HCEC 1CT (cell line): ENCODE results near the gene MOB3B.
A peak's percentile ranks its signal among the peaks of the same experiment; 100 is the strongest.

Source experiments
- DNase-seq: peaks from one replicate; pipeline ENCODE4 v3.0.0-alpha.2; 2017

MOB3B gene

DNA sequence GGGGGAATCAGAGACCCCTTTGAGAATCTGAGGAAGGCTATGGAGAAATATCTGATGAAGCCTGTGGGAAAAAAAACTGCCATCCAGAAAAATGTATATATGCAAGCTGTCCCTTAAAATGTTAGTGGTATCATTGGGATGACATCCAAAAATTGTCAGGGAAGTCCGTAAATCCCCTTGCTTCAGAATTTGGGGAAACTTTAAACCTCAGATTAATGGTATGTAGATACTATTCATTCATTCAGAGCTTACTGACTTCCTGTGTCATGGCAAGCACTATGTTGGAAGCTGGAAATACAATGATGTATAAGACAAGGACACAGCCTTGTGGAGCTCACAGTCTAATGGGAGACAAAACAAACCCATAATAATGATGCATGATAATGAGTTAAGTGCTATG lies 10.9 kb upstream of the MOB3B start:
- DNase-seq: peak; percentile 56

- peak; percentile 68 for DNase-seq
These were observed 10.1 kb upstream of the MOB3B start for GRCh38 chr9:27539479-27540441.

- no peak for DNase-seq
These were observed 9.0 kb upstream of the MOB3B start for GRCh38 chr9:27538647-27539046.

GRCh38 chr9:27537756-27538155 lies 8.1 kb upstream of the MOB3B start:
- no peak for DNase-seq

DNA sequence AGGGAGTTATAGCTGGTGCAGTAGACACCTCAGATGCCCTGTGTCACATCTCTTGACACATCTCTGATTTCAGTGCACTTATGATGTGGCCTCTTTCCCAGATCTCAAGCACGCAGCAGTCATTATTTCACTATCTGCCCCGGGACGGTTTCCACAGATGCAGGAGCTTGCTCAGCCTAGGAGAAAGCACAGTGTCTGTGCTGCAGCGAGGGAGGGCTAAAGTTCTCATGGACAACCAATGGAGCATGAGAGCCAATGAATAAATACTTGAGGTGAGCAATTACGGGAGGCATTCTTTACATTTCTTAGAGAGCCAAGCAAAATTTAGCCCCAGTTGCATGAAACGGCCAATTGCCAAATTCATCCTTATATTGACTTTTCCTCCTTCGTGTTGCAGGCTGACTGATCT lies 7.4 kb upstream of the MOB3B start:
- DNase-seq: no peak

GRCh38 chr9:27536168-27536567 lies 6.6 kb upstream of the MOB3B start:
- no peak for DNase-seq

DNA sequence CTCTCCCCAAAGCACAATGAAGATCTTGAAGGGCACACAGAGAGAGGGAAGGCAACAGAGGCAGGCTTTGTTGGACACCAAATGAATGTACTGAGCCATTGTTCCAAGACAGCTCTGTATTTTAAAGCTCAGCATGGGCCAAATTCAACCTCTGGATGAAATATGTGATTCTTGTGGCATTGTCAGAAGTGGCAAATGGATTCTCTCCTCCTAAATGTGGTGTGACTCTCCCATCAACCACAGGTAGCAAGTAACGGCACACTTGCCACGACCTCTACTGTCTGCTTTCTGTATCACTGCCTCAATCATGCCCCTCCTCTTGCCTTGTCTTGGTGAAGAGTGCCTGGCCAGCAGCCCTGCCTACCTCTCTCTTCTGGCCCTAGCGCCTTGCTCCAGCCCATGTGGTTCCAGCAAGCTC lies 6.1 kb upstream of the MOB3B start:
- DNase-seq: no peak

DNA sequence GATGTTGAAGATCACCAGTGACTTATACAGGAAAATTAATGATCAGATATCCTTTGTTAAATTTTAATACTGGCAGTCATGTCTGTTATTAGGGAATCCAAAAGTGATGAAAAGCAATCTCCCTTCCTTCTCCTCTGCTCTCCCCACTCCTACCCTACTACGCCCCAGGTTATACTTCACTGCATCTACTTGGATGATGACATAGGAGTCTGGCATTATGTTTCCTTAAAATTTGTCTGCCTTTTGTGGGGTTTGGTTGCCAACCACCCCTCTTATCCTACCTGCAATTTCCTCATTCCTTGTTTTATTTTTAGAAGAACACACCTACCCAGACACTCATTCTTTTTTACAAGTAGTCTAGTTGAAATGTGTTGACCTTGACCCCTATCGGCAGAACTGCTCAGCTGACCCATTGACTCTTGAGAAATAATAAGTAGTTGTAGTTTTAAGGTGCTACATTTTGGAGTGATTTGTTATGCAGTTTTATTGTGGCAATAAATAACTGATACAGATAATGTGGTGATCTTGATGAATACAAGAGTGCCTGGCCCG lies 5.1 kb upstream of the MOB3B start:
- DNase-seq: no peak

GRCh38 chr9:27534131-27534530 lies 4.5 kb upstream of the MOB3B start:
- DNase-seq: no peak

GRCh38 chr9:27533311-27533710 lies 3.7 kb upstream of the MOB3B start:
- no peak for DNase-seq

GRCh38 chr9:27532046-27532445 lies 2.4 kb upstream of the MOB3B start:
- no peak for DNase-seq

DNA sequence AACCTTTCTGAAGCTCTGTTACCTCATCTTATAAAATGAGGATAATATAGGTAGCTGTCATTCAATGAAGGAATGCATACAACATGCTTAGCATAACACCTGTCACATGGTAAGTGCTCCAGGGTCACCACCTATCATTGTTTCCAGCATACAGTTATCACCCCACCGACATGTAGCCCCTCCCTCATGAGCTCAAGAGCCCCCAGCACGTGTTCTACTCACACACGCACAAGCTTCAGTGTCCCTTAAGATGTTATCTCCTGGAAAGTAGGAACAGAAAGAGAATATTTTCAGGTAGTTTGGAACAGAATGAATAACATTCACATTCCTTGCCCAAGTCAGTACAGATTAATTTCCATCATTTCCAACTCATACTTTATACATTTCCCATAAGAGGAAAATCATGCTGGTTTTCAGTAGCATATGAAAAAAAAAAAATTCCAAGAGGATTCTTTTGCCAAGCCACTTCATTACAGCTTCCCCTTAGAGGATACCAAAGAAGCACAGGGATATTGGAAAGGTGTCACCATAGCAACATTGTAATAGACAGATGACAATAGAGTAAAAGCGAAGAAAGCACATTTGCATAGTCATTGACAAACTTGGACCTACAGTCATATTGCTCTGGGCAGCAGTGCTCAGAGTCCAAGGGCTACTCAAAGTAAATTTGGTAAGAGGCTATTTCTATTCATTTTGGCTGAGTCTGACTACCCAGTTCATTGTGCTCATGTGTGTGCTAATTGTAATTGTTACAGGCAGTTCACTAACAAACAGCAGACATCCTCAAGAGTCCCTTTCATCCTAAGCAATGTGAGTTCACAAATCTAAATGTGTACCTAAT lies 1.5 kb upstream of the MOB3B start:
- no peak for DNase-seq

GRCh38 chr9:27528886-27529315 lies 713 bp downstream of the MOB3B start:
- no peak for DNase-seq

DNA sequence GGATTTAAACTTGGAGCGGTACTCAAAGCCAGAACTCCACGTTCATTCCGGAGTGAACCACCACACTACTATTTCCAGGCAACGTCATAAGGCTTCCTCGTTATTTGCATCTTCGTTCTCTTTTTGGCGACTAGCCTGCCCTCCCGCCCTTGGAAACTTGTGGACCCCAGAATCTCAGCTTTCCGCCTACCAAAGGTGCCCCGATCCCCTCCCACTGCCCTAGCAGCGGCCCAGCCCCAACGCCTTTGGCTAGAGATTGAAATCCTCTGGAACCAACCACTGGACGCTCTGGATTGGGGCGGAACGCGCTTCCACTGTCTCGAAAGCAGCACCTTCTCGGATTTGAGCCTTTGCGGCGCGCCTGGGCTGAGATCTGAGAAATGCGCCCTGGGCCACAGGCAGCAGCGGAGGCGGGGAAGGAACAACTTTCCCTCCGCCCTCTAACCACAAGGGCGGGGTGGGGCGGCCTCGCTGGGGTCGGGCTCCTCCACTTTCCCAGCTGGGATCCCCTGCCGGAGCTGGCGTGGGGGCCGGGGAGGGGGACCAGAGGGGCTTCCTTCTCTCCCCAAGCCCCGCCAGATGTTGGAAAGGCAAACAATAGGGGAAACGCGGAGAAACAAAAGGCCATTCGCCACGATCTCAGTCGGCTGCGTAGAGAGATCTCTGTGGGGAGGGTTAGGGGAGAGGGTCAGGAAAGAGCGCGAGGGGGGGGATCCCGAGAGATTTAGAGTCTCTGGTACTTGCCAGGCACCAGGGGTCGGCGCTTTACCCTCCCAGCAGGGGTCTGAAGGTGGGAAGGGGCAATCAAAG lies 1.3 kb downstream of the MOB3B start:
- no peak for DNase-seq

DNA sequence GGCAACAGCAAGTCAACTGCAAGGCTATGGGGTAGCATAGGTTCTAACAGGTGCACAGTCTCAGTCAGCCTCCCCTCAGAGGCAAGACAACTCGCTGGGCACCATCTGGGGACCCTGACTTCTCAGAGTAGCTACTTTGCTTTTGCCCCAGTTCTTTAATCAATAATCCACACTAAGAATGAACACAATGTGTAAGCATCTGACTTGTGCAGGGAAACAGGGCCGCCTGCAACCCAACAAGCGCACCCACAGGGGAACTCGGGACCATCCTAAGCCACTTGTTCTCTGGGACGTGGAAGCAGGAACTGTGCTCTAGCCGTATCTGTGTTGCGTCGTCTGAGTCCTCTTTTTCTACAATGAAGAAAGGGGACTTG lies 1.9 kb downstream of the MOB3B start:
- DNase-seq: no peak

- DNase-seq: no peak
These were observed 5.4 kb downstream of the MOB3B start, which contains the start of gene IFNK for GRCh38 chr9:27524236-27524635. TSS of gene IFNK (plus strand) at chr9:27524290. CDS start at chr9:27524337, 47 bp downstream.

DNA sequence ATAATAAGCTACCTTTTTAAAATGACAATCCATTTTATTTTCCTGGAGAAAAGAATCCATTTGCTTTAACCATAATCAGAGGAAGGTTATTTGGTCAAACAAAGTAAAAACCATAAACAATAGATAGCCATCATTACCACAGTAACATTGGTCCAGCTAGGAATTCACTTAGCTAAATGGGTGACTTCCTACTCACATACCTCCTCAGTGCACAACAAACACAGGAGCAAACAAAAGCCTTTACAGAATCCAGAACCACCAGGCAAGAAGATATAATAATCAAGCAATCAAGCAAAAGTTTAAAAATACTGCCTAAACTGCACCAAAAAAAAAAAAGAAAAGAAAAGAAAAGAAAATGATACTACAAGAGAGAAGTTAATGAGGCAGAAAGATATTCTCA lies 6.5 kb downstream of the MOB3B start:
- no peak for DNase-seq

DNA sequence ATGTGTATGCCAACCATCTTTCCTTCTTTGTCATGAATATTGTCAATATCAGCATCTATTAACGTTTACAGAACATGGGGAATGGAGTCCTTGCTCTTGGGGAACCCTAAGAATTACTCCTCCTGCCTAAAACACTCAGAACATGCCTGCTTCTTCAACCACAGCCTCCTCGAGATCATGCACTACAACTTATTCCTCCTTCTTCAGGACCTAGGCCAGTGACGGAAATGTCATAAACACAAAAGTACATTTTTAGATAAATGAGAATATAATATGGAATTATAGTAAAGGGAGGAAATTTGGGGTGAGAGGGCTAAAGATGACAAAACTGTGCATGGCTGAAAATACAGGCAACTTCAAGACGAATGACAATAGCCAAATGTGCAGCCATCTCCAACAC lies 8.6 kb downstream of the MOB3B start:
- DNase-seq: no peak

DNA sequence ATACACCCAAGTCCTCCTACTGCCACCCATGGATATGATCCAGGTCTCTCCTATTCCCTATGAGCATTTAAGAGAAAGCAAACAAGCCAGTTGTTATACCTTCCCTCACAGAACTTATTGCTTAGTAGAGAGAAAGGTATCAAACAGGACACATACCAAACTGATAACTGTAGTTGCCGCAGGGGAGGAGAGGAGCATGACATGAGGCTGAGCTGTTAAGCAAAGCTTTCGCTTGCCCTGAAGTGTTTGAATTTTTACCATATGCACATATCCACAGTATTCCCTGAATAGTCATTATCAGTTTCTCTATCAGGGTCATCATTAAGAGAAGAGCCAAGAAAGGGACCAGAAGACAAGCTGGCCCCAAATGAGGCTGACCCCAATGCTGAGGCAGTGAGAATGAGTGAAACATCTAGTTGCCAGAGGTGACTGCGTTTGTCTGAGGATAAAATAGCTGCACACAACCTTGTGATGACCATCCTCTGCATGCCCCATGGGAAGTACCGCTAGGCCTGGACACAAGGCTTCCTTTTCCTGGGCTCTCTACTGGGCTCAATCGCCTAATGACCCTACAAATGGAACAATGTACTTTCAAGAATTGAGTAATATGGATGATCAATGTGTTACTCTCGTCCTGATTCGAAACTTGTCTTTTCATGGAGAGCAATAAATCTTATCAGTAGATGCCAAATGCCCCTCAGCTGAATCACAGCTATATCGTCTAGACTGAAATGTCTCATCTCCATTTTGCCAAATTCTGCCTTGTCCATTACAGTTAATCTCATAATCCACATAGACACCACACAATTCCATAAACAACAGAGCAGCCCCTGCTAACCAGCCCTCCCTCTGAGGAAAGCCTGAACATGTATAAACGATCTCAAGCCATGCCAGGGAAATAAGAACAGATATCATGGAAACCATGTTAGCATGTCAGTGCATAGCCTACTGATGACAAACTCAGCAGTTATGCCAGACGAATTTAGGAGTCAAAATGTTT lies 9.8 kb downstream of the MOB3B start:
- DNase-seq: no peak

GRCh38 chr9:27518809-27519208 lies 10.8 kb downstream of the MOB3B start:
- no peak for DNase-seq

GRCh38 chr9:27518006-27518405 lies 11.6 kb downstream of the MOB3B start:
- no peak for DNase-seq
